ENCODE results near the gene PARD3. TPM values are rescaled to one million over a fixed set of nuclear protein-coding genes. Genes with fewer than 3 reads are reported as not detected.

PARD3 gene
- total RNA-seq, 1 donor from 2014 or later = 37.2 TPM

DNA sequence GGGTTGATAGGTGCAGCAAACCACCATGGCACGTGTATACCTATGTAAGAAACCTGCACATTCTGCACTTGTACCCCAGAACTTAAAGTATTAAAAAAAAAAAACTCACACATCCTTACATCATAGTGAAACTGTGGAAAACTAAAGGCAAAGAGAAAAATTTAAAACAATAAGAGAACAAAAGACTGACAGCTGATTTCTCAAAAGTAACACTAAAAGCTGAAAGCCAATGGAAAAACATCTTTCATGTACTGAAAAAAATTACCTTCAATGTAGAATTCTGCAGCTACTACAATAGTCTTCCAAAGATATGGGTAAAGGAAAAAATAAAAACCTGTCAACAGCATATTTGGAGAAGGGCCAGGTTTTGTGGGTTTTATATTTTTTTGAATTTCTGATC is 751.5 kb downstream of the PARD3 start:
- H3K36me3 Mint-ChIP-seq (ENCODE audit: unreplicated experiment) = peaks cover 2% of the 10 kb centered on the region
- H3K27ac Mint-ChIP-seq (ENCODE audit: unreplicated experiment) = no peak overlapping the region
- H3K27me3 Mint-ChIP-seq (ENCODE audit: unreplicated experiment) = peaks cover 1% of the 10 kb centered on the region
- H3K4me3 Mint-ChIP-seq (ENCODE audit: unreplicated experiment) = no peak overlapping the region
- TF ChIP-seq, protein P1, sequence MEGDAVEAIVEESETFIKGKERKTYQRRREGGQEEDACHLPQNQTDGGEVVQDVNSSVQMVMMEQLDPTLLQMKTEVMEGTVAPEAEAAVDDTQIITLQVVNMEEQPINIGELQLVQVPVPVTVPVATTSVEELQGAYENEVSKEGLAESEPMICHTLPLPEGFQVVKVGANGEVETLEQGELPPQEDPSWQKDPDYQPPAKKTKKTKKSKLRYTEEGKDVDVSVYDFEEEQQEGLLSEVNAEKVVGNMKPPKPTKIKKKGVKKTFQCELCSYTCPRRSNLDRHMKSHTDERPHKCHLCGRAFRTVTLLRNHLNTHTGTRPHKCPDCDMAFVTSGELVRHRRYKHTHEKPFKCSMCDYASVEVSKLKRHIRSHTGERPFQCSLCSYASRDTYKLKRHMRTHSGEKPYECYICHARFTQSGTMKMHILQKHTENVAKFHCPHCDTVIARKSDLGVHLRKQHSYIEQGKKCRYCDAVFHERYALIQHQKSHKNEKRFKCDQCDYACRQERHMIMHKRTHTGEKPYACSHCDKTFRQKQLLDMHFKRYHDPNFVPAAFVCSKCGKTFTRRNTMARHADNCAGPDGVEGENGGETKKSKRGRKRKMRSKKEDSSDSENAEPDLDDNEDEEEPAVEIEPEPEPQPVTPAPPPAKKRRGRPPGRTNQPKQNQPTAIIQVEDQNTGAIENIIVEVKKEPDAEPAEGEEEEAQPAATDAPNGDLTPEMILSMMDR (IDR thresholded peaks at IDR 0.05) = no peak
- no peak for DNase-seq (ENCODE audit: extremely low spot score, unreplicated experiment)
- peaks cover 31% of the 10 kb centered on the region for H3K9me3 Mint-ChIP-seq (ENCODE audit: unreplicated experiment)
- no peaks in the 10 kb centered on the region for H3K4me1 Mint-ChIP-seq (ENCODE audit: unreplicated experiment)

DNA sequence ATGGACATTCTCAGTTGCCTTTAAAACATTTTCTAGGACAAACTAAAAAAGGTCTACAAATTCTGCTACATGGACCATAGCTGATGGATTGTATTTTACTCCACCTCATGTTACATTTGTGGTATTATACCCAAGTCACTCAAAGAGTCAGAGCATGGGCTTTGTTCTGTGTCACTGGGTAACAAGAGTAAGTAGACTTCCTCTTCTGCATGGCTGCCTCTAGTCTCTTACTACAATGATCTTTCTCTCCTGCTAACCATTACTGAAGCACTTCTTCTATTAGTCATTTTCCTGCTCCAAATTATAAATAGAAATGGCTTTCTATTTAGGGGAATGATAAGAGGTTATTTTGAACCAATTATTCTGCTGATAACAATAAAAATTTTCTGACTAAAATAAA is 753.3 kb downstream of the PARD3 start:
- H3K36me3 Mint-ChIP-seq (ENCODE audit: unreplicated experiment) = peaks cover 2% of the 10 kb centered on the region
- H3K27ac Mint-ChIP-seq (ENCODE audit: unreplicated experiment) = no peak overlapping the region
- H3K4me1 Mint-ChIP-seq (ENCODE audit: unreplicated experiment) = no peaks in the 10 kb centered on the region
- no peaks in the 10 kb centered on the region for H3K27me3 Mint-ChIP-seq (ENCODE audit: unreplicated experiment)
- TF ChIP-seq, protein P1 (IDR thresholded peaks at IDR 0.05) = no peak
- H3K4me3 Mint-ChIP-seq (ENCODE audit: unreplicated experiment) = no peak overlapping the region
- DNase-seq (ENCODE audit: extremely low spot score, unreplicated experiment) = no peak
- H3K9me3 Mint-ChIP-seq (ENCODE audit: unreplicated experiment) = peaks cover 30% of the 10 kb centered on the region
